Measurements from ENCODE around the gene RSPH3.

DNA sequence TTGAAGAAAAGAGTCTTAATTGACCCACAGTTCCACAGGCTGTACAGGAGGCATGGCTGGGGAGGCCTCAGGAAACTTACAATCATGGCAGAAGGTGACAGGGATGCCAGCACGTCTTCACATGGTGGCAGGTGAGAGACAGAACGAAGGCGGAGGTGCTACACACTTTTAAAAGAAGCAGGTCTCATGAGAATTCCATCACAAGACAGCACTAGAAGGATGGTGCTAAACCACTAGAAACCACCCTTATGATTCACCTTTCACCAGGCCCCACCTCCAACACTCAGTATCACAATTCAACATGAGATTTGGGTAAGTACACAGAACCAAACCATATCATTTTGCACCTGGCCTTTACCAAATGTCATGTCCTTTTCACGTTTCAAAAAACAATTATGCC, 23.9 kb upstream of the RSPH3 start:
- TF ChIP-seq, protein P1, sequence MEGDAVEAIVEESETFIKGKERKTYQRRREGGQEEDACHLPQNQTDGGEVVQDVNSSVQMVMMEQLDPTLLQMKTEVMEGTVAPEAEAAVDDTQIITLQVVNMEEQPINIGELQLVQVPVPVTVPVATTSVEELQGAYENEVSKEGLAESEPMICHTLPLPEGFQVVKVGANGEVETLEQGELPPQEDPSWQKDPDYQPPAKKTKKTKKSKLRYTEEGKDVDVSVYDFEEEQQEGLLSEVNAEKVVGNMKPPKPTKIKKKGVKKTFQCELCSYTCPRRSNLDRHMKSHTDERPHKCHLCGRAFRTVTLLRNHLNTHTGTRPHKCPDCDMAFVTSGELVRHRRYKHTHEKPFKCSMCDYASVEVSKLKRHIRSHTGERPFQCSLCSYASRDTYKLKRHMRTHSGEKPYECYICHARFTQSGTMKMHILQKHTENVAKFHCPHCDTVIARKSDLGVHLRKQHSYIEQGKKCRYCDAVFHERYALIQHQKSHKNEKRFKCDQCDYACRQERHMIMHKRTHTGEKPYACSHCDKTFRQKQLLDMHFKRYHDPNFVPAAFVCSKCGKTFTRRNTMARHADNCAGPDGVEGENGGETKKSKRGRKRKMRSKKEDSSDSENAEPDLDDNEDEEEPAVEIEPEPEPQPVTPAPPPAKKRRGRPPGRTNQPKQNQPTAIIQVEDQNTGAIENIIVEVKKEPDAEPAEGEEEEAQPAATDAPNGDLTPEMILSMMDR (IDR thresholded peaks at IDR 0.05), result no peak
- no peak for TF ChIP-seq POLR2A (IDR thresholded peaks at IDR 0.05)
